Stimulated activated CD8-positive, alpha-beta memory T cell treated with anti-CD3 and anti-CD28 coated beads, Interleukin-2, amount 100 ng/mL, for 48 hours (primary cell): ENCODE measurements around the gene SLC4A8.
A peak's percentile ranks its signal among the peaks of the same experiment; 100 is the strongest.

Source experiments
- DNase-seq, 2 donors: peaks; one replicate each; pipeline ENCODE4 v3.0.0-alpha.2; 2020; ENCODE audit warnings: low read depth in 2 of 2

Gene SLC4A8

GRCh38 chr12:51525518-51525917 is 100.9 kb downstream of the SLC4A8 start:
- DNase-seq = no peak

GRCh38 chr12:51527966-51528365 is 103.3 kb downstream of the SLC4A8 start:
- no peak for DNase-seq

- DNase-seq = no peak
These were observed 104.4 kb downstream of the SLC4A8 start for GRCh38 chr12:51528852-51529650.

GRCh38 chr12:51529651-51529970 is 105.0 kb downstream of the SLC4A8 start:
- no peak for DNase-seq

- no peak for DNase-seq
These were observed 105.6 kb downstream of the SLC4A8 start for GRCh38 chr12:51530208-51530607.

GRCh38 chr12:51531284-51531977 is 106.8 kb downstream of the SLC4A8 start:
- no peak for DNase-seq

GRCh38 chr12:51531978-51532497 is 107.4 kb downstream of the SLC4A8 start:
- DNase-seq = peak; percentile 49 to 59

- DNase-seq = no peak
These were observed 109.2 kb downstream of the SLC4A8 start for GRCh38 chr12:51533799-51534198.

- no peak for DNase-seq
These were observed 109.8 kb downstream of the SLC4A8 start for GRCh38 chr12:51534216-51535074.

- DNase-seq = no peak
These were observed 111.5 kb downstream of the SLC4A8 start for GRCh38 chr12:51536159-51536558.

- no peak for DNase-seq
These were observed 113.5 kb downstream of the SLC4A8 start for GRCh38 chr12:51538149-51538548.

- DNase-seq = no peak
These were observed 114.0 kb downstream of the SLC4A8 start for GRCh38 chr12:51538599-51538998.

- no peak for DNase-seq
These were observed 116.4 kb downstream of the SLC4A8 start for GRCh38 chr12:51540996-51541395.

GRCh38 chr12:51546097-51546496 is 121.5 kb downstream of the SLC4A8 start:
- no peak for DNase-seq

- DNase-seq = no peak
These were observed 123.0 kb downstream of the SLC4A8 start for GRCh38 chr12:51547606-51548005.

- no peak for DNase-seq
These were observed 123.6 kb downstream of the SLC4A8 start for GRCh38 chr12:51548241-51548640.

GRCh38 chr12:51549637-51550036 is 125.0 kb downstream of the SLC4A8 start:
- DNase-seq = no peak
